KMS-11 (cell line): ENCODE measurements around the gene NODAL.

Source experiments
- H2AFZ ChIP-seq: fragments of 200-600 bp; sonication (generic); 2 replicates; pipeline ENCODE4 v1.6.1; 2016; ENCODE audit warnings: antibody characterized with exemption, mixed run types, low read depth
- H3K27ac ChIP-seq: fragments of 200-600 bp; sonication (generic); 2 replicates; pipeline ENCODE4 v1.6.1; 2016; ENCODE audit warnings: mild to moderate bottlenecking, mixed run types
- H3K27me3 ChIP-seq: fragments of 200-600 bp; sonication (generic); 2 replicates; pipeline ENCODE4 v1.6.1; 2017; ENCODE audit warnings: mild to moderate bottlenecking, low read depth, mixed run types, moderate library complexity; ENCODE audit not compliant: insufficient read depth
- H3K36me3 ChIP-seq: fragments of 200-600 bp; sonication (generic); 2 replicates; pipeline ENCODE4 v1.6.1; 2017; ENCODE audit warnings: mild to moderate bottlenecking, mixed run types; ENCODE audit not compliant: insufficient read depth
- H3K4me1 ChIP-seq: fragments of 200-600 bp; sonication (generic); 2 replicates; pipeline ENCODE4 v1.6.1; 2016; ENCODE audit warnings: mild to moderate bottlenecking, low read depth, mixed run types; ENCODE audit not compliant: poor library complexity, severe bottlenecking
- H3K4me2 ChIP-seq: fragments of 200-600 bp; sonication (generic); 2 replicates; pipeline ENCODE4 v1.7.0; 2016; ENCODE audit warnings: mild to moderate bottlenecking, mixed run types
- H3K4me3 ChIP-seq: fragments of 200-600 bp; sonication (generic); IDR thresholded peaks from 2 replicates; pipeline ENCODE4 v1.6.1; 2017; ENCODE audit warnings: low read depth, low read length, mixed read lengths; ENCODE audit not compliant: insufficient read depth
- H3K79me2 ChIP-seq: fragments of 200-600 bp; sonication (generic); 2 replicates; pipeline ENCODE4 v1.6.1; 2016; ENCODE audit warnings: low read depth, mixed run types; ENCODE audit not compliant: insufficient read depth
- H3K9ac ChIP-seq: fragments of 200-600 bp; sonication (generic); 2 replicates; pipeline ENCODE4 v1.6.1; 2016; ENCODE audit warnings: mild to moderate bottlenecking, mixed run types
- H4K20me1 ChIP-seq: fragments of 200-600 bp; sonication (generic); 2 replicates; pipeline ENCODE4 v1.6.1; 2016; ENCODE audit warnings: mild to moderate bottlenecking, mixed run types; ENCODE audit not compliant: insufficient read depth
- TF ChIP-seq, protein P1 (sequence below): fragments of 200-600 bp; sonication (generic); conservative IDR thresholded peaks from 2 replicates; pipeline ENCODE4 v1.6.1; 2017; ENCODE audit warnings: low read depth, mild to moderate bottlenecking, antibody characterized with exemption, low read length, moderate library complexity, mixed read lengths

The NODAL gene

DNA sequence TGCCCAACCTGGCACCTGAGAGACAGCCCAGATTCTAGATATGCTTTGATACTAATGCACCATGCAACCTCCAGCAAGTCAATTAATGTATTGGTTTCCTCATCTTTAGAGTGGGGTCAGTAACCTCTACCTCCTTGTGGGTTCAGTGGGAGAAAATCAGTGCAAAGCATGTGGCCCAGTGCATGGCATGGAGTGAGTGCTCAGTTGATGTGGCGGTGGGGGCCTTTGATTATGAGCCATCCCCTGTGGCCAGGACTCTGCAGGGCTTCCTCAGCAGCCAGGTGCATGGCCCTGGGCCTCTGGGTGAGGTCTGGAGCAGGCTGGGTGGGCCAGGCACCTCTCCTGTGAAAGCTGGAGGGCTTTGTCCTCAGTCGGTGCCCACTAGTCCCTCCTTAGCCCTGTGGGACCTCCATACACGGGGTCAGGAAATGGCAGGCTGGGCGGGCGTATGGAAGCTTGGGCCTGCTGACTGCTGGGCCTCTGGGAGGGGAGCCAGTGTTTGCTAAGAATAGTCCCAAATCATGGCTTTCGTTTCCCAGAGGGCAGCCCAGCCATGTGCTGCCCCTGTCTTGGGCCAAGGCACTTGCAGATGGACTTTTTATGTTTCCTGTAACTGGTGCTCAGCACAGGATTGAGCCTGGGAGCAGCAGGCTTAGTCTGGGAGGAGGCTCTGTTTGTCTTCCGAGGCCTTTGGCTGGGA, 40.5 kb upstream of the NODAL start:
- Histone ChIP-seq H3K4me2 (no peak overlapping the region), H3K9ac (no peak overlapping the region), H4K20me1 (no peaks in the 10 kb centered on the region), H3K36me3 (no peaks in the 10 kb centered on the region), H3K4me1 (no peaks in the 10 kb centered on the region), H3K27me3 (no peaks in the 10 kb centered on the region; the same call in 1 of the 2 replicates), H3K27ac (no peak overlapping the region), H2AFZ (no peak overlapping the region), H3K4me3 (no peak overlapping the region), H3K79me2 (no peaks in the 10 kb centered on the region)
- TF ChIP-seq, protein P1, sequence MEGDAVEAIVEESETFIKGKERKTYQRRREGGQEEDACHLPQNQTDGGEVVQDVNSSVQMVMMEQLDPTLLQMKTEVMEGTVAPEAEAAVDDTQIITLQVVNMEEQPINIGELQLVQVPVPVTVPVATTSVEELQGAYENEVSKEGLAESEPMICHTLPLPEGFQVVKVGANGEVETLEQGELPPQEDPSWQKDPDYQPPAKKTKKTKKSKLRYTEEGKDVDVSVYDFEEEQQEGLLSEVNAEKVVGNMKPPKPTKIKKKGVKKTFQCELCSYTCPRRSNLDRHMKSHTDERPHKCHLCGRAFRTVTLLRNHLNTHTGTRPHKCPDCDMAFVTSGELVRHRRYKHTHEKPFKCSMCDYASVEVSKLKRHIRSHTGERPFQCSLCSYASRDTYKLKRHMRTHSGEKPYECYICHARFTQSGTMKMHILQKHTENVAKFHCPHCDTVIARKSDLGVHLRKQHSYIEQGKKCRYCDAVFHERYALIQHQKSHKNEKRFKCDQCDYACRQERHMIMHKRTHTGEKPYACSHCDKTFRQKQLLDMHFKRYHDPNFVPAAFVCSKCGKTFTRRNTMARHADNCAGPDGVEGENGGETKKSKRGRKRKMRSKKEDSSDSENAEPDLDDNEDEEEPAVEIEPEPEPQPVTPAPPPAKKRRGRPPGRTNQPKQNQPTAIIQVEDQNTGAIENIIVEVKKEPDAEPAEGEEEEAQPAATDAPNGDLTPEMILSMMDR = no peak

DNA sequence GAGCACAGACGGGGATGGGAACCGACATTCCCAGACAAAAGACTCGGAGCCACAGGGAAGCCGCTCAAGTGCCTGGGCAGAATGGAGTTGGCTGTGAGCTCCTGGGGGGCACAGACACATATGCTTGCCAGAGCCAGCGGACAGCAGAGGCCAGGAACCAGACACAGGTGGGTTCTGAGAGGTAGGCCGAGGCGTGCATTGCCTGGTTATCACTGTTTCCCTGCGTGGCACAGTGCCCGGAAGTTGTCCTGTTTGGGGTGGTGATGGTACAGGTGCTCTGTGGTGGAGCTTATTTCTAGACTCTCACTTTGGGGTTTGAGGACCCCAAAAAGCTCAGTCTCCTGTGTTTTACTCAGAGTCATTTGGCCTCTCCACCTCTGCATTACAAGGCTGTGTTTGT, 39.6 kb upstream of the NODAL start:
- no peak overlapping the region for H3K27ac ChIP-seq
- TF ChIP-seq, protein P1 = no peak
- H3K4me2 ChIP-seq = no peak overlapping the region
- no peak overlapping the region for H2AFZ ChIP-seq
- H3K79me2 ChIP-seq = no peaks in the 10 kb centered on the region
- H3K9ac ChIP-seq = no peak overlapping the region
- no peaks in the 10 kb centered on the region for H3K4me1 ChIP-seq
- H4K20me1 ChIP-seq = no peaks in the 10 kb centered on the region
- no peaks in the 10 kb centered on the region; the same call in 1 of the 2 replicates for H3K27me3 ChIP-seq
- H3K36me3 ChIP-seq = no peaks in the 10 kb centered on the region
- H3K4me3 ChIP-seq = no peak overlapping the region

DNA sequence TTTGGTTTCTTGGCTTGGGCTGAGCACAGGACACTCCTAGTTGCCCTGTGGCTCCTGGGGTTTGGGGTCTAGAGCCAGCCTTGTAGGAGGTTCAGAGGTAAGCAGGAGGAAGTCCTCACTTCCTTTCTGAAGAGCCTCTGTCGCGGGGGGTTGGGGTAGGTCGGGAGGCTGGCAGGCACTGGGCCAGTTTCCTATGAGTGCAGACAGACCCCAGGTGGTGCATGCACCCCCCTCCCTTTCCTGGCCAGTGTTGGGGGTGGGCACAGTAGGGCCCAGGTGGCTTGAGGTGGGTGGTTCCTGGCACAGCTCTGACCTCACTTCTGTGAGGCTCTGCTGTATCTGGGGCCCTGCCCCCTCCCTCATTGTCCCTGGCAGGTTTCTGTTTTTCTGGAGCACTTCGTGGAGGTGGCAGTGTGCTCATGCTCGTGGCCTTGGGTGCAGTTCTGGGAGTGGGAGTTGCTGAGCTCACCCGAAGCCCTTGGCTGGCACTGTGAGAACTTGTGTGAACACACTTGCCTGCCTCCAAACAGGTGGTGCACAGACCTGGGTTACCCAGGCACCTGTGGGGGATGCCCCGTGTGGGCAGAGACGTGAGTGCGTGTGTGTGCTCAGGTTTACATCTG, 38.9 kb upstream of the NODAL start:
- Histone ChIP-seq H3K27me3 (no peaks in the 10 kb centered on the region; the same call in 1 of the 2 replicates), H3K79me2 (no peaks in the 10 kb centered on the region), H3K4me2 (no peak overlapping the region), H3K9ac (no peak overlapping the region), H3K27ac (no peak overlapping the region), H3K36me3 (no peaks in the 10 kb centered on the region), H4K20me1 (no peaks in the 10 kb centered on the region), H3K4me1 (no peaks in the 10 kb centered on the region), H3K4me3 (no peak overlapping the region), H2AFZ (no peak overlapping the region)
- TF ChIP-seq, protein P1 = no peak

DNA sequence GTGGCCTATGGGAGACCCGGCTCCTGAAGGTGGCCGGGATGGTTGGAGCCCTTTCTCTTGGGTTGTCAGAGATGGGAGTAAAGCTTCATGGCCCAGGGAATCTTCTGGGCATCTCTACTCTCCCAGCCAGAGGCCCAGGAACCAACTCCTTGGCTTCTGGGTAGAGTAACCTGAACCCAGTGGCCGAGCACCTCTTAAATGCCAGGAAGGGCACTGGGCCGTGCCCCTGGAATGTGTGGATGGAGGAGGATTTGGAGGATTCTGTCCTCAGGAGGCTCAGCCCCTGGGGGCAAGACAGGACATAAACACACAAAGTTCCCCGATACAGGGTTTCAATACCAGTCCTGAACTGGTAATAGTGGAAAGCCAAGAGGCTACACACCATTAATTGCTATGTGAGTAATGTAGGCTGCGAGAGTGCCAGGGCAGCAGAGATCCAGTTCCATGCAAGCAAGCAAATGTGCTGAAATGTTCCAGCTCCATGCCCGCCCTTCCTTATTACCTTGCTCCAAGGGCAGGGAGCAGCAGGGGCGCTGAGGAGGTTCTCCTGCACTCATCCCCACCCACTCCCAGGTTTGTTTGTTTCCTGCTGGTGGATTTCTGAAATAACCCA, 38.3 kb upstream of the NODAL start:
- no peak overlapping the region for H3K27ac ChIP-seq
- no peaks in the 10 kb centered on the region; the same call in 1 of the 2 replicates for H3K27me3 ChIP-seq
- H3K4me2 ChIP-seq = no peak overlapping the region
- H3K4me3 ChIP-seq = no peak overlapping the region
- TF ChIP-seq, protein P1 = no peak
- no peaks in the 10 kb centered on the region for H4K20me1 ChIP-seq
- no peak overlapping the region for H3K9ac ChIP-seq
- H3K79me2 ChIP-seq = no peaks in the 10 kb centered on the region
- H3K36me3 ChIP-seq = no peaks in the 10 kb centered on the region
- no peak overlapping the region for H2AFZ ChIP-seq
- H3K4me1 ChIP-seq = no peaks in the 10 kb centered on the region
